ENCODE results near the gene GLTPD2. TPM values are rescaled to one million over a fixed set of nuclear protein-coding genes. Genes with fewer than 3 reads are reported as not detected.

GLTPD2 gene
- total RNA-seq, 1 donor from 2014 or later = not detected

GRCh38 chr17:4838309-4838785 lies 49.6 kb downstream of the GLTPD2 start:
- Histone ChIP-seq H3K4me1 (peaks cover 73% of the 10 kb centered on the region), H3K4me3 (no peak overlapping the region), H3K36me3 (no peaks in the 10 kb centered on the region), H3K27me3 (no peaks in the 10 kb centered on the region), H3K9me3 (no peaks in the 10 kb centered on the region), H3K27ac (no peak overlapping the region)
- intact Hi-C loops (cut with DNase I) = no loop called here
- TF ChIP-seq CTCF (IDR thresholded peaks at IDR 0.05) = no peak
- no peak for TF ChIP-seq POLR2A (IDR thresholded peaks at IDR 0.05)
- no peak for TF ChIP-seq POLR2AphosphoS5 (IDR thresholded peaks at IDR 0.05; ENCODE audit: insufficient read depth in 1 of 2, low read depth in 1 of 2)
- no peak for DNase-seq (ENCODE audit: extremely low spot score in 2 of 2)

GRCh38 chr17:4839221-4839620 lies 50.5 kb downstream of the GLTPD2 start:
- Histone ChIP-seq H3K27ac (no peak overlapping the region), H3K27me3 (no peaks in the 10 kb centered on the region), H3K36me3 (no peaks in the 10 kb centered on the region), H3K4me3 (no peak overlapping the region), H3K4me1 (peaks cover 65% of the 10 kb centered on the region), H3K9me3 (no peaks in the 10 kb centered on the region)
- intact Hi-C loops (cut with DNase I) = no loop called here
- TF ChIP-seq POLR2A (IDR thresholded peaks at IDR 0.05) = no peak
- TF ChIP-seq POLR2AphosphoS5 (IDR thresholded peaks at IDR 0.05; ENCODE audit: insufficient read depth in 1 of 2, low read depth in 1 of 2) = no peak
- TF ChIP-seq CTCF (IDR thresholded peaks at IDR 0.05) = no peak
- DNase-seq (ENCODE audit: extremely low spot score in 2 of 2) = no peak

Other genes starting within 250 kb of the GLTPD2 start
- 47.1 TPM for gene MYBBP1A, start 233.6 kb upstream of the GLTPD2 start, total RNA-seq
- gene GGT6, start 228.4 kb upstream of the GLTPD2 start, total RNA-seq = 9.6 TPM
- 2.5 TPM for gene SMTNL2, start 204.4 kb upstream of the GLTPD2 start, total RNA-seq
- not detected for gene ALOX15, start 147.3 kb upstream of the GLTPD2 start, total RNA-seq
- gene PELP1, start 84.8 kb upstream of the GLTPD2 start, total RNA-seq = 19.4 TPM
- gene ARRB2, start 78.3 kb upstream of the GLTPD2 start, total RNA-seq = 28.0 TPM
- 28.5 TPM for gene MED11, start 57.5 kb upstream of the GLTPD2 start, total RNA-seq
- gene ZMYND15, start 49.1 kb upstream of the GLTPD2 start, total RNA-seq = not detected
- 6.4 TPM for gene CXCL16, start 49.0 kb upstream of the GLTPD2 start, total RNA-seq
- gene TM4SF5, start 17.1 kb upstream of the GLTPD2 start, total RNA-seq = not detected
- 12.5 TPM for gene VMO1, start 2.6 kb upstream of the GLTPD2 start, total RNA-seq
- gene PSMB6, start 7.2 kb downstream of the GLTPD2 start, total RNA-seq = 110 TPM
- gene PLD2, start 18.2 kb downstream of the GLTPD2 start, total RNA-seq = 63.6 TPM
- gene MINK1, start 44.4 kb downstream of the GLTPD2 start, total RNA-seq = 120 TPM
- 1.7 TPM for gene C17orf107, start 110.6 kb downstream of the GLTPD2 start, total RNA-seq
- 0.98 TPM for gene CHRNE, start 114.1 kb downstream of the GLTPD2 start, total RNA-seq
- gene GP1BA, start 143.3 kb downstream of the GLTPD2 start, total RNA-seq = not detected
- gene SLC25A11, start 151.1 kb downstream of the GLTPD2 start, total RNA-seq = 45.7 TPM
- 54.3 TPM for gene RNF167, start 151.3 kb downstream of the GLTPD2 start, total RNA-seq
- gene PFN1, start 159.6 kb downstream of the GLTPD2 start, total RNA-seq = 811 TPM
- 5.6 TPM for gene ENO3, start 162.2 kb downstream of the GLTPD2 start, total RNA-seq
- gene SPAG7, start 178.9 kb downstream of the GLTPD2 start, total RNA-seq = 34.6 TPM
- 36.3 TPM for gene CAMTA2, start 198.7 kb downstream of the GLTPD2 start, total RNA-seq
- gene INCA1, start 208.6 kb downstream of the GLTPD2 start, total RNA-seq = 1.7 TPM
- gene KIF1C, start 209.0 kb downstream of the GLTPD2 start, total RNA-seq = 46.9 TPM
- gene SLC52A1, start 246.5 kb downstream of the GLTPD2 start, total RNA-seq = 0.49 TPM